Endothelial cell of umbilical vein (primary cell): ENCODE data around the gene DUOXA2. TPM values are rescaled to one million over a fixed set of nuclear protein-coding genes. Genes with fewer than 3 reads are reported as not detected.

ENCODE experiments used
- BruUV-seq: library from RNA; stranded (reverse); fragments of 400-500 nt; replicated peaks from 2 replicates; lab custom pipeline; 2021; lab: Mats Ljungman, UMichigan
- CTCF ChIA-PET: fragments of 300-600, 350-600 bp; sonication (Branson Sonifier 250); formaldehyde crosslinking; loops from one replicate; lab custom pipeline; 2021; ENCODE audit warnings: antibody characterized with exemption, inconsistent platforms; lab: Charles Lee
- POLR2A ChIA-PET: fragments of 300-600, 350-600 bp; sonication (Branson Sonifier 250); formaldehyde crosslinking; loops from one replicate; lab custom pipeline; 2021; ENCODE audit warnings: antibody characterized with exemption, inconsistent platforms; lab: Charles Lee
- DNase-seq: peaks from one replicate; pipeline ENCODE4 v3.0.0-alpha.2; 2011; ENCODE audit warnings: low read depth, low spot score
- FAIRE-seq: peaks from 2 replicates; lab custom pipeline; 2011; peaks lifted over from hg19 to GRCh38; lab: Jason Lieb, UNC
- H2AFZ ChIP-seq: 2 replicates; pipeline ENCODE4 v1.6.0; 2012; ENCODE audit warnings: low read depth, low read length, control low read depth, inconsistent platforms
- H3K27ac ChIP-seq: 2 replicates; pipeline ENCODE4 v1.5.1; 2011; ENCODE audit warnings: low read depth, mild to moderate bottlenecking, control low read depth, low read length, moderate library complexity; ENCODE audit not compliant: insufficient read depth
- H3K27me3 ChIP-seq, 2 experiments: 2 replicates each; pipeline versions ENCODE4 v1.6.0 to v1.6.1; 2011; ENCODE audit warnings: low read length in 2 of 2, mixed read lengths in 1 of 2; ENCODE audit not compliant: control insufficient read depth in 2 of 2, insufficient read depth in 2 of 2
- H3K36me3 ChIP-seq, 2 experiments: 2 replicates in 1 of 2; 3 replicates in 1 of 2; pipeline ENCODE4 v1.5.1; 2011; ENCODE audit warnings: low read length in 2 of 2, mild to moderate bottlenecking in 1 of 2, moderate library complexity in 1 of 2; ENCODE audit not compliant: control insufficient read depth in 2 of 2, insufficient read depth in 2 of 2; ENCODE audit errors: extremely low read depth in 1 of 2
- H3K4me1 ChIP-seq: 3 replicates; pipeline ENCODE4 v1.5.1; 2011; ENCODE audit warnings: mild to moderate bottlenecking, low read length; ENCODE audit not compliant: control insufficient read depth, insufficient read depth; ENCODE audit errors: extremely low read depth
- H3K4me2 ChIP-seq: 2 replicates; pipeline ENCODE4 v1.6.1; 2011; ENCODE audit warnings: low read length, control low read depth, mixed read lengths; ENCODE audit not compliant: insufficient read depth
- H3K4me3 ChIP-seq, 3 experiments: fragments of 200-600 bp in 1 of 3; sonication (generic), shearing (Covaris generic) in 1 of 3; replicated peaks in 1 of 3; 2 replicates each; pipeline ENCODE4 v1.5.1; 2011 to 2016; ENCODE audit warnings: control low read depth in 3 of 3, low read length in 3 of 3, mild to moderate bottlenecking in 2 of 3, inconsistent platforms in 1 of 3, low read depth in 1 of 3, moderate library complexity in 1 of 3; ENCODE audit not compliant: insufficient read depth in 1 of 3
- H3K79me2 ChIP-seq: 2 replicates; pipeline ENCODE4 v1.6.0; 2012; ENCODE audit warnings: low read length, inconsistent platforms; ENCODE audit not compliant: control insufficient read depth, insufficient read depth
- H3K9ac ChIP-seq: replicated peaks from 2 replicates; pipeline ENCODE3; 2011; ENCODE audit warnings: low read length, control low read depth; ENCODE audit not compliant: insufficient read depth; ENCODE audit errors: extremely low read depth
- H3K9me1 ChIP-seq: replicated peaks from 3 replicates; pipeline ENCODE4 v1.6.0; 2011; ENCODE audit warnings: mild to moderate bottlenecking, low read length; ENCODE audit not compliant: control insufficient read depth, insufficient read depth; ENCODE audit errors: extremely low read depth
- H3K9me3 ChIP-seq: replicated peaks from 2 replicates; pipeline ENCODE4 v1.5.1; 2012; ENCODE audit warnings: low read length, inconsistent platforms; ENCODE audit not compliant: control insufficient read depth, insufficient read depth
- H4K20me1 ChIP-seq: replicated peaks from 2 replicates; pipeline ENCODE3; 2011; ENCODE audit warnings: mild to moderate bottlenecking, low read length; ENCODE audit not compliant: control insufficient read depth, insufficient read depth; ENCODE audit errors: extremely low read depth
- EZH2 ChIP-seq: IDR thresholded peaks from 2 replicates; pipeline ENCODE4 v1.6.1; 2012; ENCODE audit warnings: borderline replicate concordance, low read depth, mild to moderate bottlenecking, moderate library complexity, low read length, inconsistent platforms; ENCODE audit not compliant: severe bottlenecking
- FOS ChIP-seq: IDR thresholded peaks from 2 replicates; pipeline ENCODE4 v1.6.1; 2011; ENCODE audit warnings: mild to moderate bottlenecking, low read length, moderate library complexity, borderline replicate concordance; ENCODE audit not compliant: insufficient read depth
- GATA2 ChIP-seq: IDR thresholded peaks from 2 replicates; pipeline ENCODE4 v1.7.0; 2011; ENCODE audit warnings: low read depth, mild to moderate bottlenecking, moderate library complexity, mixed read lengths, low read length; ENCODE audit not compliant: insufficient read length, insufficient read depth
- JUN ChIP-seq: IDR thresholded peaks from 2 replicates; pipeline ENCODE4 v1.6.1; 2011; ENCODE audit warnings: borderline replicate concordance, low read depth; ENCODE audit not compliant: insufficient read length, insufficient read depth
- MYC ChIP-seq: IDR thresholded peaks from one replicate; pipeline ENCODE4 v1.6.1; 2011; ENCODE audit warnings: mild to moderate bottlenecking, low read depth, low read length
- POLR2A ChIP-seq: IDR thresholded peaks from 2 replicates; pipeline ENCODE4 v1.6.1; 2012; ENCODE audit warnings: low read depth, mild to moderate bottlenecking, control low read depth, low read length
- POLR2AphosphoS5 ChIP-seq: IDR thresholded peaks from 2 replicates; pipeline ENCODE4 v1.6.1; 2012; ENCODE audit warnings: low read depth, mild to moderate bottlenecking, control low read depth, low read length, moderate library complexity; ENCODE audit not compliant: insufficient read depth
- dilution Hi-C: fragments of 300-500 bp; cut with MboI; formaldehyde crosslinking; loops from one replicate; pipeline ENCODE4 v1.15.0; 2019; ENCODE audit warnings: low sequenced_read_pairs; ENCODE audit not compliant: extremely low pct_ligation_motif_present
- intact Hi-C: fragments of 100-400 bp; cut with micrococcal nuclease; formaldehyde crosslinking; loops from one replicate; pipeline ENCODE4 v1.10.0; 2022
- polyA plus RNA-seq, 4 experiments: library from polyadenylated mRNA; depleted of rRNA in 3 of 4; stranded (reverse) in 3 of 4; unstranded in 1 of 4; fragments of >200 nt; gene quantifications; 2 replicates each; pipeline versions ENCODE4 v1.2.1 to v1.2.3, GENCODE V29; 2011 to 2012; ENCODE audit warnings: missing spikeins in 1 of 4
- total RNA-seq: library from RNA; stranded (reverse); gene quantifications from 2 replicates; pipeline ENCODE4 v1.2.3, GENCODE V29; 2021
- TF ChIP-seq, protein P1 (sequence below): IDR thresholded peaks from 2 replicates; pipeline ENCODE4 v1.6.1; 2011; ENCODE audit not compliant: insufficient read depth, insufficient read length
- TF ChIP-seq, protein P2 (sequence below), 2 donors: IDR thresholded peaks; 1 replicate in 1 of 2; 2 replicates in 1 of 2; pipeline ENCODE4 v1.5.1; 2011; ENCODE audit warnings: low read length in 2 of 2, mild to moderate bottlenecking in 2 of 2, moderate library complexity in 2 of 2, control low read depth in 1 of 2, inconsistent platforms in 1 of 2, low read depth in 1 of 2; ENCODE audit not compliant: insufficient read depth in 1 of 2; ENCODE audit errors: extremely low read depth in 1 of 2

DUOXA2 gene
- total and polyA plus RNA-seq, 2 donors (not counting 3 experiments of a cell fraction or from before 2014, with no cell fraction given): not detected

DNA sequence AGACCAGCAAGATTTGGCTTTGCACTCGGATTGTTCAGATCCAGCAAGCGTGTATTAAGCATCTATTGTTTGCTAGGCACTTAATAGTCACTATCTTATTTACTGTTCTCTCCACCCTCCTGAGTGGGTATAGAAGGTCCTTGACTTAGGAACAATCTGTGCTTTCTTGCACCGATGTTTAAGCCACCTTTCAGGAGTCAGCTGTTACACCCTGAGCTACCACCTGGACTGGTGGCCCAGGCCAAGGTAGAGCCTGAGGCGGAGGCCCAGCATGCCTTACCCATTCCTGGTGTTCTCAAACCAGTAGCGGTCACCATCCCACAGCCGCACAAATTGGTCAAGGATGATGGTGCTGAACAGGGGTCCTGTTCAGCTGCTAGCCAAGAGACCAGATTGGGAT is 25.6 kb downstream of the DUOXA2 start:
- no peak overlapping the region for H3K9ac ChIP-seq
- ChIA-PET POLR2A (no interaction called here), CTCF (interaction anchor here (1.1 to 1.6 kb wide), 2 partner anchors 9 to 13 kb away, joined by 3 to 8 read pairs; no protein-coding TSS in a partner anchor)
- DNase-seq: no peak
- H4K20me1 ChIP-seq: no peaks in the 10 kb centered on the region
- no peak for FAIRE-seq
- H3K9me1 ChIP-seq: no peaks in the 10 kb centered on the region
- BruUV-seq: no TSS peak
- no peak overlapping the region for H2AFZ ChIP-seq
- no peak overlapping the region for H3K4me3 ChIP-seq
- dilution Hi-C loops (no loop called here), intact Hi-C loops (no loop called here)
- H3K36me3 ChIP-seq: no peaks in the 10 kb centered on the region
- peaks cover 15 to 17% of the 10 kb centered on the region in 2 experiments for H3K27me3 ChIP-seq
- H3K27ac ChIP-seq: no peak overlapping the region
- H3K4me1 ChIP-seq: no peaks in the 10 kb centered on the region
- TF ChIP-seq, protein P1, sequence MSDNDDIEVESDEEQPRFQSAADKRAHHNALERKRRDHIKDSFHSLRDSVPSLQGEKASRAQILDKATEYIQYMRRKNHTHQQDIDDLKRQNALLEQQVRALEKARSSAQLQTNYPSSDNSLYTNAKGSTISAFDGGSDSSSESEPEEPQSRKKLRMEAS: no peak
- no peak for TF ChIP-seq POLR2A
- no peak for TF ChIP-seq JUN
- no peak for TF ChIP-seq POLR2AphosphoS5
- TF ChIP-seq, protein P2, sequence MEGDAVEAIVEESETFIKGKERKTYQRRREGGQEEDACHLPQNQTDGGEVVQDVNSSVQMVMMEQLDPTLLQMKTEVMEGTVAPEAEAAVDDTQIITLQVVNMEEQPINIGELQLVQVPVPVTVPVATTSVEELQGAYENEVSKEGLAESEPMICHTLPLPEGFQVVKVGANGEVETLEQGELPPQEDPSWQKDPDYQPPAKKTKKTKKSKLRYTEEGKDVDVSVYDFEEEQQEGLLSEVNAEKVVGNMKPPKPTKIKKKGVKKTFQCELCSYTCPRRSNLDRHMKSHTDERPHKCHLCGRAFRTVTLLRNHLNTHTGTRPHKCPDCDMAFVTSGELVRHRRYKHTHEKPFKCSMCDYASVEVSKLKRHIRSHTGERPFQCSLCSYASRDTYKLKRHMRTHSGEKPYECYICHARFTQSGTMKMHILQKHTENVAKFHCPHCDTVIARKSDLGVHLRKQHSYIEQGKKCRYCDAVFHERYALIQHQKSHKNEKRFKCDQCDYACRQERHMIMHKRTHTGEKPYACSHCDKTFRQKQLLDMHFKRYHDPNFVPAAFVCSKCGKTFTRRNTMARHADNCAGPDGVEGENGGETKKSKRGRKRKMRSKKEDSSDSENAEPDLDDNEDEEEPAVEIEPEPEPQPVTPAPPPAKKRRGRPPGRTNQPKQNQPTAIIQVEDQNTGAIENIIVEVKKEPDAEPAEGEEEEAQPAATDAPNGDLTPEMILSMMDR (IDR thresholded peaks at IDR 0.05; ENCODE audit: extremely low read depth in 1 of 2, insufficient read depth in 1 of 2, low read depth in 1 of 2, low read length in 2 of 2): no peak
- no peak for TF ChIP-seq GATA2
- no peak for TF ChIP-seq FOS
- no peak for TF ChIP-seq EZH2
- TF ChIP-seq MYC: no peak
- H3K79me2 ChIP-seq: no peaks in the 10 kb centered on the region
- H3K4me2 ChIP-seq: no peak overlapping the region
- H3K9me3 ChIP-seq: no peaks in the 10 kb centered on the region
